GM19035 (cell line): ENCODE measurements around the gene SLC38A3.
"Not testable (repeated sequence)": the region's sequence is repeated elsewhere in the genome, so short reads cannot be mapped to it uniquely, and the experiment has no call there.

ENCODE experiments used
- ATAC-seq: cut with Tn5 transposase; IDR thresholded peaks from one replicate; pipeline ENCODE4 v1.9.1; 2021; ENCODE audit not compliant: unreplicated experiment

SLC38A3 gene

DNA sequence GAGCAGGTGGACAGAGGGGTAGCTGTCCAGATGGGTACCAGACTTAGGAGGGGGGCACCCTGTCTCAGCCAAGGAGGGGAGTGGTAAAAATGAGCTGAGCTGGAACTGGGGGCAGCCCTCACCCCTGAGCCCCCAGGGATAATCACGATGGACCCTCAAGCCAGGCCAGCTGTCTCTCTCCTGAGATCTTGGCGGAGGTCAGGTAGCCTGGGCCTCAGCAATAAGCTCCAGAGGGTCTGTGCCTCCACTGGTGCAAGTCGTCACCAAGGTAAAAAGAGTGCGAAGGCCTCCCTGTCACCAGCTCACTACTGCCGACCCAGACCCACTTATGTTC is 5.1 kb downstream of the SLC38A3 start:
- ATAC-seq = no peak

DNA sequence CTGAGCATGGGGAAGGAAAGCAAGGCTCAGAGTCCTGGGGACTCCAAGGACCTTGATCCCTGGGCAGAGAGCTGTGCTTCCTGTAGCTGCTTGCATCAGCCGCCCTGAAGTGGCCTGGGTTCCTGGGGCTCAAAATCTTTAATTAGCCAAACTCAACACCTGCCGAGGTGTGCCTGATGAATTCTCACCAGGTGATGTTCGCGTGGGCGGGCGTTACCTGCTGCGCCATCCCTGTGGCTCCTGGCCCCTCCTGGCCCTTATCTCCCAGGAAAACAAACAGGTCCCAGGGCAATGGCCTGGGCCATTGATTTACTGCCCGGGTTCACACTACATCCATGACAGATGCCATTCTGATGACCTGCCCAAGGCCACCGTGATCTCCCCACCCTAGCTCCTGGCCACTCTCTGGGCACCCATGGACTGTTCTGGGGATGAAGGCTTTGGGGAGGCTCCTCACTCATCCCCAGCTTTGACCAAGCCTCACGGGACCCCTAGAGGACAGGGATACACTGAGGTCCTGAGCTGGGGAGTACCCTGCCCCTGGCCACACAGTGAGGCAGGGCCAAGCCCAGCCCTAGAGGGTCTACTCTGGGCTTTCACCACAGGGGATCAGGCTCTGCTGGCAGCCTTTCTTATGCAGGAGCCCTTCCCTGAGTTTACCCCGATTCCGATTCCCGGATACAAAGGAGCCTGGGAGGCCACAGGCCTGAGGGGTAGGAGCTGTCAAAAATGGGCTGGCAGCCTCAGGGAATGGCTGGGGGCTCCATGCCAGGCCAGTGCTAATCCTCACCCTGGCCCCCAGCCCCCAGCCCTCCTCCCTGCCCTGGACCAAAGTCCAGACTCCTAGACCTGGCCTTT is 5.7 kb downstream of the SLC38A3 start:
- ATAC-seq = no peak

DNA sequence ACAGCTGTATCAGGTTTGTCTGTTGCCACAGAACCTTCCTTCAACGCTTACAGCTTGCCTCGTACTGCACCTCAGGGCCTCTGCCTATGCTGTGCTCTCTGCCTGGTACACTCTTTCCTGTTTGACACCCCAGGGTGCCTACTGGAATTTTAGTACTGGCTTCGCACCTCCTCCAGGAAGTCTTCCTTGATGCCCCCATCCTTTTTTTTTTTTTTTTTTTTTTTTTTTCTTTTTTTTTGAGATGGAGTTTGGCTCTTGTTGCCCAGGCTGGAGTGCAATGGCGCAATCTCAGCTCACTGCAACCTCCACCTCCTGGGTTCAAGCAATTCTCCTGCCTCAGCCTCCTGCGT is 6.3 kb downstream of the SLC38A3 start:
- ATAC-seq = not testable (repeated sequence)

DNA sequence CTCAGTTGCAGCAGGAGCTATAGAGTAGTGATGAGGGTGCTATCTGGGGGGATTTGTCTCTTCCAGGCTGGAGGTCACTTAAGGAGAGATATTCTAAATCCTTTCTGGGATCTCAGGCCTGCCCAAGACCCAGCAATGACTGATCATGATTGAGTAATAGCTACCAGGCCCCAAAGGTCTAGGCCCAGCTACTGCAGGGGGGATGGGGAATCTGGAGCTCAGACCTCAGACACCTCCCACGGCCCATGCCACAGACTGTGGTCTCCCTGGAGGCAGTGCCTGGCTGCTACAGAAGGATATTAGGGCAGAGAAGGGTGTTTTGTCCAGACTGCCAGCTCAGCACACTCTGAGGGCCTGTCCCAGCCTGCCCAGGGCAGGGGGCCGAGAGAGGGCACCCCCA is 6.9 kb downstream of the SLC38A3 start:
- no peak for ATAC-seq

DNA sequence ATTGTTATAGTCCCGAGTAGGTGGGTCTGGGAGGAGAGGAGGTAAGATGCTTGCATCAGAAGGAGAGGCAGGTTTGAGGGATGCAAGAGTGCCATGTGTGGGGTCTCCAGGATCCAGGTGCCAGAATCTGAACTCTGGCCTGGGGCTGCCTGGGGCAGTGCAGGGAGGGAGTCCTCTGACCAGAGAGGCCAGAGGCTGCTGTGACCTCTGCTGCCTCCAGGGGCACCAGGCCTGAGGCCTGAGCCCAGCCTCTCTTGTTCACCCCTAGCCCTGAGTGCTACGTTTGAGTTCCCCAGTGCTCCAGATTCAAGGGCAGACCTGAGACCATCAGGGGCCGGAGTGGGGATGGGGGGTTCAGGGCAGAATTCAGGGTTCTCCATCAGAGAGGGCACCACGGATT is 7.4 kb downstream of the SLC38A3 start:
- ATAC-seq = no peak

DNA sequence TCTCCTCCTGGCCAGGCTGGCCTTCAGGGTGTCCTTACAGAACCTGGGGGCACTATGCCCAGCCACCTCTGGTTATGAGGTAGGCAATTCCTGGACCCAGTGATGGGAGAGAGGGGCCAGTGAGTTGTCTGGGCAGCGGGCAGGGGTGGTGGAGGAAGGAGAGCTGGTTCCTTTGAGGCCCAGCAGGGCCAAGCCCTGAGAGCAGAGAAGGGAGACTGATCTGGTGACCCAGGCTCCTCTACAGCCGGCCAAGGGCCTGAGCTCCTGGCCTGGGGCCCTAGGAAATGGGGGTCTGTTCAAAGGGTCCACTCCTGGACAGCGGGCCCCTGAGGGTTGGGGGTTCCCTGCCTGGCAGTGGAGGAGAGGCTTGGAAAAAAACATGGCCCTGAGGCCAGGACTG is 7.9 kb downstream of the SLC38A3 start:
- no peak for ATAC-seq

DNA sequence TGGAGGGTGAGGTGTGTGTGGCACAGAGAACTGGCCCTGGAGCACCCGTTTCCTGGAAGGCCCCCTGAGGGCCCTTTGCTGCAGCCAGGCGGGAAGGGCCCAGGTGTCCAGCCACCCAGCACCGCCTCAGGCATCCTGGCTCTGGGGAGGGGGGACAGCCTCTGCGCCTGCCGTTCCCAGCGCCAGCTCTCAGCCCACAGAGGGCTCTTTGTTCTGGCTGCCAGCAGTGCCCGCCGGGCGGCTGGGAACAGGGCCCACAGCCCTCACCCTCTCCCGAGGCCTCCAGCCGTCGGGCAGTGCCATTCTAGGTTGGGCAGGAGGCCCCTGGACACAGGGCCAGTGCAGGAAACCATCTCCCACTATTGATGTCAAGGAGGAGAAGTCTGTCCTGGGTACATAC is 8.3 kb downstream of the SLC38A3 start:
- ATAC-seq = no peak

DNA sequence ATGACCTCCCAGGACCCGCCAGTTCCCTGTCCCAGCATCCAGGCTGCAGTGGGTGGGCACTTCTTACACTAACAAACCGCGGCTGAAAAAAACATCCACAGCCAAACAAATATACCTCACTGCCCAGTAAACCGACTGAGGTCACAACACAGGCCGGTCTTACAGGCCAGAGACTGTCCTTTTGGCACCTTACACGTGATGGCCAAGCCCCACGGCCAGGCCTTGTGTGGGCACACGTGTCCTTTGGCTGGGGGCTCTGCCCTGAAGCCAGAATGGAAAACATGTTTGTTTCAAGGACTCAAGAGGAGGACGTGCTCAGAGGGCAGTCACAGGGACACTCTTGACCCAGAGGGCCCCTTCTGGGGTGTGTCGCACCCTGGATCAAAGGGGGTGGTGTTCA is 9.8 kb downstream of the SLC38A3 start:
- ATAC-seq = no peak

DNA sequence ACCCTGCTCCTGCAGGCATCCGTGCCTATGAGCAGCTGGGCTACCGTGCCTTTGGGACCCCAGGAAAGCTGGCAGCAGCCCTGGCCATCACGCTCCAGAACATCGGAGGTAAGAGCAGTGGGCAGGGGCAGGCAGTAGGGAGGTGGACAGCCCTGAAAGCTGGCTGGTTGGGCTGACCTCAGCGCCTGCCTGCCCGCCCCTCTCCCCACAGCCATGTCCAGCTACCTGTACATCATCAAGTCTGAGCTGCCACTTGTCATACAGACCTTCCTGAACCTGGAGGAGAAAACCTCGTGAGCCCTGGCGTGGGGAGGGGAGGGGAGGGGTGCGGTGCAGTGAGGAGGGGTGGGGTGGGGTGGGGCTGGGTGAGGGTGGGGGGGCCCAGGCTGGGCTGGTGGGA is 10.5 kb downstream of the SLC38A3 start:
- ATAC-seq = no peak

DNA sequence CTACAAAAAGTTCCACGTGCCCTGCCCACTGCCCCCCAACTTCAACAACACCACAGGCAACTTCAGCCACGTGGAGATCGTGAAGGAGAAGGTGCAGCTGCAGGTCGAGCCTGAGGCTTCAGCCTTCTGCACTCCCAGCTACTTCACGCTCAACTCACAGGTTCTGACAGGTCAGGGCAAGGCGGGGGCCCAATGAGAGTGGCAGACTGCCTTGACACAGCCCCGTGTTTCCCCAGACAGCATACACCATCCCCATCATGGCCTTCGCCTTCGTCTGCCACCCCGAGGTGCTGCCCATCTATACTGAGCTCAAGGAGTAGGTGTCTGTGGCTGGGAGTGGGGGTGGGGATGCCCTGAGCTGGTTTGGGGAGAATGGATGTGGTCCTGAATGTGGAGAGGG is 12.6 kb downstream of the SLC38A3 start:
- ATAC-seq = no peak

DNA sequence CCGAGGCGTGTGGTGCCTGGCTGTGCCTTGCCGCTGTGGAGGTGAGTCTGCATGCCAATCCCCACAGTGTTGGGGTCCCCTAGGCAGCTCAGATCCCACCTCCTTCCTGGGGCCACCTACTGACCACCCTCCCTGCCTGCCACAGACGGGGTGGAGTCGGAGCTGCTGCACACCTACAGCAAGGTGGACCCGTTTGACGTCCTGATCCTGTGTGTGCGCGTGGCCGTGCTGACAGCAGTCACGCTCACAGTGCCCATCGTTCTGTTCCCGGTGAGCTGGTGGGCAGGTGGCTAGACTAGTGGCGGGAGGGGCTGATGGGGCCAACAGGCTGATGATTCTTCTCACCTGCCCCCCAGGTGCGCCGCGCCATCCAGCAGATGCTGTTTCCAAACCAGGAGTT is 13.4 kb downstream of the SLC38A3 start:
- no peak for ATAC-seq

DNA sequence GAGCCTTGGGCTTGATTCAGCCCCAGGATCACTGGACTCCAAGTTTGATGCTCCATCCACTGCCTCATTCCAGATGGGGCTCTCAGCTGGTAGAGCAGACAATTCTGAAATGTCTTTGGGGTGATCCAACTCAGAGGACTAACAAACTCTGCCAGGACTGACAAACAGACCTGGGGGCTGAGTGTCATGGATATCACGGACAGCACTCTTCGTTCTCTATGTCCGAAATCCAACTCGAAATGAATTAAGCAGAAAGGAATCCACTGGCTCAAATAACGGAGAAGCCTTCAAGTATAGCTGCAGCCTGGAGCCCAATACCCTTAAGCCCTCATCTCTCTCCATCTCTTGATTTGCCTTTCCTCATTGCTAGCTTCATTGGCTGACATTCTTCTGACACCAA is 14.2 kb downstream of the SLC38A3 start:
- no peak for ATAC-seq

DNA sequence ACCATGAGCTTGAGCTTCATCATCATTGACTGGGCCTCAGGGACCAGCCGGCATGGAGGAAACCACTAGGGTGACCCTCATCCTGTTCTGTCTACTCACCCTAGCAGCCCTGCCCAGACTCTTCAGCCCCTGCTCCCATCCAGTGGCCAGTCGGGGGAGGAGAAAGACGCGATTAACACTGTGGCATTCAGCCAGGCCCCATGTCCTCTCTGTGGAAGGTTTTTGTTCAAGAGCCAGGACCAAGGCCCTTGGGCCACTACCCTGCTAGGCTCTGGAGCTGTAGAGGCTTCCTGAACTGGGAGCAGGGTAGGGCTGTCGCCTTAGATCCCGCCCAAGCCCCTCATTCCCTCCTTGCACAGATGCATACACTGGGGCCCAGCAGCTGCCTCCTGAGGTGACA is 15.0 kb downstream of the SLC38A3 start:
- no peak for ATAC-seq

DNA sequence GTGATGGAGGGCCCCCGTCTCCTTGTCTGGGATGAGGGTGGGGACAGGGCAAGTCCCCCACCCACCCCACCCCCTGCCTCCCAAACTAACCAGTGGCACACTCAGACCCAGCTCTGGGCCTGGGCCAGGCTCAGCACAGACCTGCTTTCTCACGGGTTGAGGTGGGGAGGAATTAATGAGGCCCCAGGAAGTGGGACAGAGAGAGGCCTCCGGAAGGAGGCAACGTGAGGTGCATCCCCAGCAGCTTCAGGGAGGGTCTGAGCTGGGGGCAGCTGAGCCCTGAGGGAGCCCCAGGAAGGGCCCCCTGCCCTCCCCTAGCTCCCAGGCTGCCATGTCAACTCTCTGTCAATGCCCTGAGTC is 16.0 kb downstream of the SLC38A3 start:
- ATAC-seq = no peak

DNA sequence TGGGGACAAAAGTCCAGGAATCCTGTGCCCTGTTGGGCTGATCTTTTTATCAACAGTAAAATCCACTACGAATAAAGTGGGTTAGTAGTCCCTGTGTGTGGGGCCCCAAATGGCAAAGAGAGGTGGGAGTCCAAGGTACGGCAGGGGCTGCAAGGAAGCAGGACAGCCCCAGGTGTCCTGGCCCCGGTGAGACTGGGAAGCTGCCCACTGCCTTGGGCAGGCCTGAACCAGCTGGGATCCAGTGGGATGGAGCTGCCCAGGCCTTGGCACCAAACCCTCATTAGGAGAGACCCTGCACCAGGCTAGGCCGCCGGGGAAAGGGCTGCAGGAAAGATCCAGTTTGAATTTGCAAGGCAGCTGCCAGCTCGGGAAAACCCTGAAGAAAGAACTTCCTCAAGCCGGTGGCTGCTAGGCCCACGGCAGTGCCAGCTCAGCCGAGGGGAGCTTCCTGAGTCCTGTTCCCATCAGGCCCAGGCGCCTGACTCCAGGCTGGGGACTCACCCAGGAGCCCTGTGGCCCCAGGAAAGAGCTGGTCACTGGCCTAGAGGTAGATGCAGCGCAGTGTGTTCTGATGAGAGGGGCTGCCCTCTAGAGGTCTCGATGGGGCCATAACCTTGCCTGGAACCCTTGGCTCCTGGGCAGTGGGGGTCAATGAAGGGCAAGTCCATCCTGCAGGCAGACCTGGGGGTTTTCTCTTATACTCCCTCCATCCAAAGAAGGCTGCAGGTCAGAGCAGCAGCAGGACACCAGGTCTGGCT is 16.5 kb downstream of the SLC38A3 start:
- no peak for ATAC-seq

DNA sequence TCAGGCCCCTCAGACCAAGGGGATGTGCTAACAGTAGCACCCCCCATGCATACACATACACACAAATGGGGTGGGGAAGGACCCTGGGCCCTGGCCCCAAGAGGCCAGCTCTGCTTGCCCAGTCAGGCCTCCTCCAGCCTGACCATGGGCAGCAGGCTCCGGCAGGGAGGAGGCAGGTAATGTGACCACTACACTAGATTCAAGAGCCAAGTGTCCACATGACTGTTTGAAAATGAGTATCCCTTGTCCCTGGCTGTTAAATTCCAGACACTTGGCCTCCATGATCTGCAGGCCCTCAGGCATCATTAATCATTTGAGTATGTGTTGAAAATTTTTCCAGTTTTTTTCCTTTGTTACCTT is 17.1 kb downstream of the SLC38A3 start:
- no peak for ATAC-seq

DNA sequence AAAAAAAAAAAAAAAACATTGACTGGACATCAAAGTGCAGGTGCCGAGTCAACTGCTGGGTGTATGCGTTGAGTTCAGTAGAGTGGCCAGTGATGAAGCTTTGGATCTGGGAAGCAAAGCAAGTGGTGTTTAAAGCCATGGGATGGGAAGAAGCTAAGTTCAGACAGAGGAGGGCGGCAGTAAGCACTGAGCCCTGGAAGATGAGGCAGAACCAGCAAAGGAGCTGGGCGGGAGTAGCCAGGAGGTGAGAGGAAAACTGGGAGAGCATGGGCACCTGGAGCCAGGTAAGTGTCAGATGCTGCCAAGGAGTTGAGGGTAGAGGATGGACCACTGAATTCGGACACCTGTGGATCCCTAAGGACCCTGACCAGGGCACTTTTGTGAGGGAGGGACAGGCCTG is 19.6 kb downstream of the SLC38A3 start:
- no peak for ATAC-seq

DNA sequence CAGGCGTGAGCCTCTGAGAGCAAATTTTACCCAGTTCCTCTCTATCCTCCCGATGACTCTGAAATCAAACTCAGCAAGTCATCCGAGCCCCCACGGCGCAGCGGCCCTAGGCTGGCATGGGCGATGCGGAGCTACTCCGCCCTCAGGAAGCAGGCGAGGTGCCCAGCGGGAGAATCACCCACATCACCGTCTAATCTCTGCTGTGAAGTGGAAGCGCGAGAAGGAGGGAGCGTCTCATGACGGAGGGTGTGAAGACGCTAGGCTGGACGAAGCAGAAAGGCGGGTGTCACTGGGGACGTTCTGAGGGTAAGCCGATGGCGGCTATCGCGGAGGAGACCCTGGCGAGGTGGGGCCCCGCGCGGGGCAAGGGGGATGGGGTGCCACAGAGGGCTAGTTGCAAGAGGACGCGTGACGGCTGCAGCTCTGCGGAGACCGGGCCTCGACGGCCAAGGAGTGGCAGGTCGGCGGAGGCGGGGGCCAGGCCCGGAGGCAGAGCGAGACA is 21.9 kb downstream of the SLC38A3 start:
- peak; percentile 19 for ATAC-seq

DNA sequence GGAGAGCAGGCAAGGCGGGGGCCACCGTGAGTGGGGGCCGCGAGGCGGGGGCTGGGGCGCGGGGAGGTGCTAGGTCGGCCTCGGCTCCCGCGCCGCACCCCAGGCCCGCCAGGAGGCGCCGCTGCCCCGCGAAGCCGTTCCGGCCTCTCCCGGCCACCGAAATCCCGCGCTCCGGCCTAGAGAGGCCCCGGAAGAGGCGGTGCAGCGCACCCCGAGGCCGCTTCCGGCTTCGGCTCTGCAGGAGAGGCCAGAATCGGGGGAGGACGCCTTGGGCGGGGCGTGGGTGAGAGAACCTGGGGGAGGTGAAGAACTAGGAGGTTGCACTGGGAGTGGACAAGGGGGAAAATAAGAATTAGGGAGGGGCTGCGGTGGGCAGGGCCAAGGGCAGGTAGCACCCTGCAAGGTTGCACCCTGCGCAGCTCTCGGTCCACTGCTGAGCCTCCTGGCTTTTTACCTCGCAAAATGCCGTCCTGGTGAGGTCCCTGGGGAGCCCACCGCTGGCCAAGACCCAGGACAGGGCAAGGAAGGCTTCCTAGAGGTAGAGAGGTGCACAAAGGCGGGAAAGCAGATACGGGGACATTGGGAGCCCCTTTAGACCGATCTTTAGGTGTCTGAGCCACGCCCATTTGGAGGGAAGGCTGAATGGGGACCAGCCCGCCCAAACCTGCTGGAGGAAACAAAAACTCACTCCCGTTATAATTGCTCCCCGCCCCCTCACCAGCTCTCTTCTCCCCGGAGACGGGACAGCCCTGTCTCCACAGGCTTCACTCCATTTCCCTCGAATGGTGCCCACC is 22.5 kb downstream of the SLC38A3 start:
- ATAC-seq = peak; percentile 86

DNA sequence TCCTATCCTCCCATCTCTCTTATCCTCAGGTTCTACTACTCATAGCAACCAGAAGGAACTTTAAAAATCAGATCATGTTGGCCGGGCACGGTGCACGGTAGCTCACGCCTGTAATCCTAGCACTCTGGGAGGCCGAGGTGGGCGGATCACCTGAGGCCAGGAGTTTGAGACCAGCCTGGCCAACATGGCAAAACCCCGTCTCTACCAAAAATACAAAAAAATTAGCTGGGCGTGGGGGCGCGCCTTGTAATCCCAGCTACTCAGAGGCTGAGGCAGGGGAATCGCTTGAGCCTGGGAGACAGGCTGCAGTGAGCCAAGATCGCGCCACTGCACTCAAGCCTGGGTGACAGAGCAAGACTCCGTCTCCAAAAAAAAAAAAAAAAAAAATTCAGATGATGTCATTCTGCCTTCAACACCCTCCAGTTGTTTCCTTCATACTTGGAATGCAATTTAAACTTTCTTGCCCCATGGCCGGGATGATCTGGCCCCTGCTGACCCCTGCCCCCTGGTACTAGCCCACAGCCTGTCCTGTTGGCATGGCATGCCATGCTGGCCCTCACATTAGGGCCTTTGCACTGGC is 23.2 kb downstream of the SLC38A3 start:
- ATAC-seq = not testable (repeated sequence)

DNA sequence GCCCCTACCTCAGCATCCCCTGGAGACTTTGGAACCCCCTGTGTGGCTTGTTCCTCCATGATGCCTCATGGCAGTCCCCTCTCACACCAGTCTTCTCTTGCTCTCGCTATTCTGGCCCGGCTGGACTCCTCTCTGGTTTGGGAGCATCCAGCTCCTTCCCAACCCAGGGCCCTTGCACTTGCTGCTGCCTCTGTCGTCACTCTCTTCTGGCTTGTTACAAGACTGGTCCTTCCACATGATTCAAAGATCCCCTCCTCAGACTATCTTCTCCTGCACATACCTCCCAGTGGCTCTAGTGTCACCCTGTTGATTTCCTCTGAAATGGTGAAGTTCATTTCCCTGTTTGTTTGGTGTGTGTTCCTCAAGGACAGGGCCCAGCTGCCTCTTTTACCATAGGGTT is 24.4 kb downstream of the SLC38A3 start:
- no peak for ATAC-seq
